Left lobe of liver (tissue), 2 donors: Measurements from ENCODE around the gene CPN2. TPM values are rescaled to one million over a fixed set of nuclear protein-coding genes. Genes with fewer than 3 reads are reported as not detected.

Experiments used
- ATAC-seq: fragments of 200-7000 bp; cut with Tn5 transposase; one replicate; pipeline ENCODE4 v1.9.1; 2020; ENCODE audit warnings: mild to moderate bottlenecking, moderate library complexity
- DNase-seq: peaks from one replicate; pipeline ENCODE4 v3.0.0-alpha.2; 2020; ENCODE audit warnings: low spot score
- total RNA-seq: library from RNA; stranded (reverse); gene quantifications from one replicate; pipeline ENCODE4 v1.2.1, GENCODE V29; 2021
- donor health status: DM: no; HTN: no; CAD: no; lungs with moderate emphysema.
- donor health status: DM: no; HTN: yes; CAD: no.

The CPN2 gene
- total RNA-seq, 1 donor from 2014 or later: 159 TPM

GRCh38 chr3:194315965-194316361 lies 35.2 kb downstream of the CPN2 start:
- ATAC-seq (peak; percentile 16), DNase-seq (no peak)

GRCh38 chr3:194315088-194315964 lies 35.8 kb downstream of the CPN2 start:
- ATAC-seq (peak; percentile 93), DNase-seq (peak; percentile 89)

GRCh38 chr3:194314388-194315068 lies 36.6 kb downstream of the CPN2 start:
- ATAC-seq (no peak), DNase-seq (no peak)

- no peak for ATAC-seq
- no peak for DNase-seq
Measured at GRCh38 chr3:194313560-194314387, 37.4 kb downstream of the CPN2 start.

DNA sequence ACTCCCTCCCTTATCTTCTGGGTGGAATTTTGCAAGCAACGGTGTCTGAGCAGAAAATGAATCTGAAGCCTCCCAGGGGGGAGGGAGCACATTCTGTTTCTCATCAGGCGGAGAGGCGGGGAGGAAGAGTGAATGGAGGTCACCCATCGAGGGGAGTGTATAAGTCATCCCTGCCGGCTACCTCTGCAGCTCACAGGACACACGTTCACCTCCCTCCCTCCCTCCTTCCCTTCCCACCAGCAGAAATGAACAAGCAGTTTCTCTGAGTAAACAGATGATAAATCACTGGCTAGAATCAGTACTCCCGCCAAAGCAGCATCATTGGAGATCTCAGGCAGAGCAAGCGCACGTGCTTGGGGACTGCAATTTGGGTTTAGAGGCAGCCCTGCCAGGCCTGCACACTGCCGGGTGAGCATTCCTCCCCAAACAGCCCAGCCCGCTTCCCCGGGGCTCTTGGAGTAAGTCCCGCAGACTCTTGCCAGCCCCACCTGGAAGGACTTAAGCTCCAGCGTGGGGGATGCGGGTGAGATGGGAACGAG lies 38.3 kb downstream of the CPN2 start:
- no peak for ATAC-seq

GRCh38 chr3:194312186-194312742 lies 38.9 kb downstream of the CPN2 start:
- ATAC-seq (no peak), DNase-seq (no peak)

More for the DNA sequence above, 38.3 kb downstream of the CPN2 start:
- DNase-seq: no peak

- no peak for DNase-seq
- no peak for ATAC-seq
Measured at GRCh38 chr3:194311000-194311399, 40.1 kb downstream of the CPN2 start.

- no peak for DNase-seq
- no peak for ATAC-seq
Measured at GRCh38 chr3:194310060-194310835, 40.9 kb downstream of the CPN2 start.

GRCh38 chr3:194308601-194309449 lies 42.3 kb downstream of the CPN2 start:
- DNase-seq (no peak), ATAC-seq (no peak)

DNA sequence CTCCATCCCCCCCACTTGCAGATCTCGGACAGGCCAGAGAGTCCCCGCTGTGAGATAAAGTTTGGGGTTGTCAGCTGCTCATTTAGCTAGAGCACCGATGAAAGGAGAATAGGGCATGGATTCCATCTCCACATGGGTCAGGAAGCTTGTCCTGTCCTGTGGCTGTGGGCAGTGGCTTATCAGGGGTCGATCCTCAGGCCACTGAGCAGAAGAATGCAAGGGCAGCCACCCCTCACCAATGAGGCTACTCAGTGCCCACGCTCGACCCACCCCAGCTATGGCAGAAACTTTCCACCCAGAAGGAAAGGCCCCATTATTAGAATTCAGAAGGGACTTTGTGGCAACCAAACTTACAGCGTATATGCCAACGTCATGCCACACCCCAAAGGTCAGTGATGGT lies 43.3 kb downstream of the CPN2 start:
- DNase-seq: no peak
- ATAC-seq: no peak

GRCh38 chr3:194306771-194307640 lies 44.1 kb downstream of the CPN2 start:
- DNase-seq: no peak

DNA sequence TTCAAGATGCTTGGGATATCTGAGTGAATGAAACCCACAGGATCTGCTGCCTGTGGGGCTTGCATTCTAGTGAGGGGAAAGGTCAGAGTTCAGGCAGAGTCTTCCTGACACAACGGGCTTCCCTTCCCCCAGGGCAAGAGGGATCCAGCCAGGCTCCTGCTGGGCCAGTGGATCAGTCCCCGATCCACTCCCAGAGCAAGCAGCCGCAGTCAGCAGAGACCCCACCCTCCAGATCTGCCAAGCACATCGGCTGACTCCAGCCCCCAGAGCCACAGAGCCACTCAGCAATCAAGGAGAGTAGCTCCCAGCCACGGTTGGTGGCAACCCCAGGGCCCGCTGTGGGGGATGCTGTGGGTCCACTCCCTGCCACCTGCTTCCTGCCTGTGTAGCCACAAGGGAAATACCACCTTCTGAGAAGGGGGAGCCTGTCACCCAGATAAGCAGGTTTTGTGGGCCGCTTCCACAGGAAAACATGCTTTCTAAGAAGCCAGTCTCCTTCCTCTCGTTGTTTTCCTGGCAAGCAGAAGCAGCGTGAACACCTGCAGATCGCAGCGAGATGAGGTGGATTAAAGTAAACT lies 44.9 kb downstream of the CPN2 start:
- no peak for ATAC-seq
- no peak for DNase-seq

More at GRCh38 chr3:194306771-194307640, 44.1 kb downstream of the CPN2 start:
- no peak for ATAC-seq

- ATAC-seq (no peak), DNase-seq (no peak)
Measured at GRCh38 chr3:194305356-194306108, 45.6 kb downstream of the CPN2 start.

GRCh38 chr3:194304186-194304917 lies 46.8 kb downstream of the CPN2 start:
- DNase-seq (no peak), ATAC-seq (no peak)

DNA sequence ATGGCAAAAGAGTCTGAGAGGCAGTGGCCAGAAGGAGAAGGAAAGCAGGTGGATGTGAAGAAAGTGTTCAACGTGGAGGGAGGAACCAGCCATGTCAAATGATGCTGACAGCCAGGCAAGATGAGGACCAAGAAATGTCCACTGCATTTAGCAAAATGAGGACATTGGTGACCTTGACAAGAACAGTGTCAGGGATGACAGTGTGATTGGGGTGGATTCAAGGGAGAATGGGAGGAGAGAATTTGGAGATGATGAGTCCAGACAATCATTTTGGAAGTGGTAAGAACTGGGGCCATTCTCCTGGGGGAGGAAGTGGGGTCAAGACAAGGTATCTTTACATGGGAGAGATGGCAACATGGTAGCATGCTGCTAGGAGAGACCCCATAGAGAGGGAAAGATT lies 47.4 kb downstream of the CPN2 start:
- ATAC-seq: no peak

GRCh38 chr3:194301730-194302129 lies 49.4 kb downstream of the CPN2 start:
- no peak for DNase-seq
- ATAC-seq: no peak

More for the DNA sequence above, 47.4 kb downstream of the CPN2 start:
- DNase-seq: no peak
